HEK293T (cell line): ENCODE data around the gene PFAS.
"Not testable (repeated sequence)": the region's sequence is repeated elsewhere in the genome, so short reads cannot be mapped to it uniquely, and the experiment has no call there.

Source experiments
- CTCF ChIA-PET: fragments of 350-600 bp; formaldehyde crosslinking; extraction: SDS; loops from one replicate; lab custom pipeline; 2021; ENCODE audit warnings: antibody characterized with exemption, inconsistent platforms; lab: Yijun Ruan, JAX
- POLR2A ChIA-PET: fragments of 350-600 bp; formaldehyde crosslinking; extraction: SDS; loops from one replicate; lab custom pipeline; 2020; ENCODE audit warnings: antibody characterized with exemption, inconsistent platforms; lab: Yijun Ruan, JAX
- DNase-seq: peaks from one replicate; pipeline ENCODE4 v3.0.0; 2012; ENCODE audit warnings: mixed read lengths; ENCODE audit errors: extremely low spot score
- ARNT ChIP-seq: fragments of 450-650 bp; IDR thresholded peaks from 2 replicates; pipeline ENCODE4 v1.6.1; 2017; ENCODE audit warnings: mild to moderate bottlenecking
- BHLHE40 ChIP-seq: fragments of 450-650 bp; IDR thresholded peaks from 2 replicates; pipeline ENCODE4 v1.6.1; 2016; ENCODE audit warnings: mild to moderate bottlenecking, moderate library complexity, borderline replicate concordance
- CTBP1 ChIP-seq: fragments of 450-650 bp; IDR thresholded peaks from 2 replicates; pipeline ENCODE4 v1.6.1; 2016; ENCODE audit warnings: borderline replicate concordance
- ELF4 ChIP-seq: fragments of 450-650 bp; IDR thresholded peaks from 2 replicates; pipeline ENCODE4 v1.6.1; 2017; ENCODE audit warnings: antibody characterized with exemption
- FOXA1 ChIP-seq: fragments of 450-650 bp; IDR thresholded peaks from 2 replicates; pipeline ENCODE4 v1.6.1; 2016; ENCODE audit warnings: mild to moderate bottlenecking
- FOXK2 ChIP-seq: fragments of 450-650 bp; IDR thresholded peaks from 2 replicates; pipeline ENCODE4 v1.6.1; 2016; ENCODE audit warnings: mild to moderate bottlenecking
- FOXM1 ChIP-seq: fragments of 450-650 bp; IDR thresholded peaks from 2 replicates; pipeline ENCODE4 v1.6.1; 2017; ENCODE audit warnings: mild to moderate bottlenecking, borderline replicate concordance
- HDGF ChIP-seq: fragments of 450-650 bp; IDR thresholded peaks from 2 replicates; pipeline ENCODE4 v1.6.1; 2017; ENCODE audit warnings: antibody characterized with exemption, borderline replicate concordance
- L3MBTL2 ChIP-seq: fragments of 450-650 bp; conservative IDR thresholded peaks from 2 replicates; pipeline ENCODE4 v1.6.1; 2016; ENCODE audit warnings: mild to moderate bottlenecking
- LEF1 ChIP-seq: fragments of 450-650 bp; IDR thresholded peaks from 2 replicates; pipeline ENCODE4 v1.6.1; 2017; ENCODE audit warnings: mild to moderate bottlenecking, borderline replicate concordance
- NFRKB ChIP-seq: fragments of 450-650 bp; IDR thresholded peaks from 2 replicates; pipeline ENCODE4 v1.6.1; 2016; ENCODE audit warnings: mild to moderate bottlenecking, moderate library complexity
- PKNOX1 ChIP-seq: fragments of 450-650 bp; IDR thresholded peaks from 2 replicates; pipeline ENCODE4 v1.6.1; 2016
- SP1 ChIP-seq: fragments of 450-650 bp; IDR thresholded peaks from 2 replicates; pipeline ENCODE4 v1.6.1; 2017
- SUZ12 ChIP-seq: fragments of 450-650 bp; IDR thresholded peaks from 2 replicates; pipeline ENCODE4 v1.6.1; 2016; ENCODE audit warnings: mild to moderate bottlenecking
- TARDBP ChIP-seq: fragments of 450-650 bp; IDR thresholded peaks from 2 replicates; pipeline ENCODE4 v1.6.1; 2016
- ZNF384 ChIP-seq: fragments of 450-650 bp; IDR thresholded peaks from 2 replicates; pipeline ENCODE4 v1.6.1; 2016

PFAS gene

GRCh38 chr17:8243827-8244226 is 5.3 kb upstream of the PFAS start:
- TF ChIP-seq FOXK2 (no peak), PKNOX1 (no peak), CTBP1 (no peak)
- DNase-seq, result no peak
- ChIA-PET POLR2A (interaction anchor here (1.3 to 6.8 kb wide), 3 partner anchors 19 to 52 kb away, joined by 3 to 126 read pairs (median 8); partner anchors contain the start of genes AURKB and SLC25A35), CTCF (no interaction called here)

- CTCF ChIA-PET, result no interaction called here
- POLR2A ChIA-PET, result interaction anchor here (1.3 to 6.8 kb wide), 3 partner anchors 20 to 51 kb away, joined by 3 to 126 read pairs (median 8); partner anchors contain the start of genes AURKB and SLC25A35
- TF ChIP-seq HDGF (no peak), FOXA1 (no peak), CTBP1 (no peak), ZNF384 (no peak), ELF4 (no peak), LEF1 (no peak), NFRKB (no peak), FOXK2 (no peak), SUZ12 (no peak), SP1 (no peak), BHLHE40 (no peak), TARDBP (no peak), FOXM1 (no peak), PKNOX1 (no peak), L3MBTL2 (no peak)
- DNase-seq, result no peak
Observed at GRCh38 chr17:8244768-8245167, 4.3 kb upstream of the PFAS start.

GRCh38 chr17:8249621-8250500 is 772 bp downstream of the PFAS start:
- TF ChIP-seq FOXA1, result no peak
- no peak for TF ChIP-seq L3MBTL2
- TF ChIP-seq NFRKB, result no peak
- no peak for TF ChIP-seq CTBP1
- TF ChIP-seq HDGF, result no peak
- no peak for TF ChIP-seq LEF1
- TF ChIP-seq ELF4, result no peak
- no peak for TF ChIP-seq ZNF384
- TF ChIP-seq TARDBP, result no peak
- TF ChIP-seq BHLHE40, result no peak
- no peak for TF ChIP-seq SP1
- no peak for TF ChIP-seq FOXM1
- no peak for TF ChIP-seq ARNT
- CTCF ChIA-PET, result interaction anchor here (0.5 kb wide), 1 partner anchor 1243 kb away, joined by 5 read pairs; no protein-coding TSS in a partner anchor
- no peak for DNase-seq
- POLR2A ChIA-PET, result interaction anchor here (0.7 to 6.8 kb wide), 15 partner anchors 10 to 393 kb away, joined by 3 to 126 read pairs (median 4); partner anchors contain the start of genes AURKB, KRABD2, NAA38 and RANGRF

- CTCF ChIA-PET, result interaction anchor here (0.6 kb wide), 2 partner anchors 548 to 702 kb away, joined by 6 to 9 read pairs; no protein-coding TSS in a partner anchor
- DNase-seq, POLR2A ChIA-PET: not testable (repeated sequence)
Observed at GRCh38 chr17:8251411-8251810, 2.3 kb downstream of the PFAS start.

GRCh38 chr17:8253801-8254200 is 4.7 kb downstream of the PFAS start:
- ChIA-PET POLR2A (no interaction called here), CTCF (no interaction called here)
- DNase-seq, result no peak
- TF ChIP-seq L3MBTL2 (no peak), ARNT (no peak), LEF1 (no peak), PKNOX1 (no peak), HDGF (no peak)

DNA sequence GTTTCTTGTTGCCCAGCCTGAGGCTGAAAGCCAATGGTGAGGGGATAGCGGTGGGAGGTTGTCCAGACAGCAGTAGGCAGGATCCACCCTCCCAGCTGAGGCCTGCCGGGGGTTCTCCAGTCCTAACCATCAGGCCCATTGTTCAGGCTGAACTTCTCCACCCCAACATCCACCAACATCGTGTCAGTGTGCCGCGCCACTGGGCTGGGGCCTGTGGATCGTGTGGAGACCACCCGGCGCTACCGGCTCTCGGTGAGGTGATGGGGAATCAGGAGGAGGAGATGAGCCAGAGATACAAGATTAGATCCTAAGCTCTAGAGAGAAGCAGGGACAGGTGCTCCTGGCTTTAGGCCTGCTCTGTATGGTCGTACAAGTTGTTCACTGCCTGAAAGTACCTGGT is 5.8 kb downstream of the PFAS start:
- ChIA-PET CTCF (no interaction called here), POLR2A (no interaction called here)
- DNase-seq, result no peak
- TF ChIP-seq LEF1 (no peak), NFRKB (no peak), BHLHE40 (no peak), L3MBTL2 (no peak), TARDBP (no peak), HDGF (no peak), ZNF384 (no peak), SUZ12 (no peak)
